Tongue (tissue), 3 donors: Measurements from ENCODE around the gene FOXJ1. TPM values are rescaled to one million over a fixed set of nuclear protein-coding genes. Genes with fewer than 3 reads are reported as not detected.

Source experiments
- DNase-seq: peaks from one replicate; pipeline ENCODE4 v3.0.0-alpha.2; 2015
- small RNA-seq: library from RNA; depleted of rRNA; stranded (forward); fragments of <200 nt; gene quantifications from one replicate; pipeline ENCODE3, GENCODE V24; 2014; ENCODE audit warnings: low replicate concordance
- total RNA-seq: library from RNA; depleted of rRNA; stranded (reverse); fragments of >200 nt; gene quantifications from one replicate; pipeline ENCODE4 v1.2.3, GENCODE V29; 2014

Gene FOXJ1
- total RNA-seq, 1 donor from 2014 or later: 0.51 TPM

- no peak for DNase-seq
These were observed 49.3 kb downstream of the FOXJ1 start for GRCh38 chr17:76091526-76092286.

- no peak for DNase-seq
These were observed 50.4 kb downstream of the FOXJ1 start for GRCh38 chr17:76090517-76091129.

- no peak for DNase-seq
These were observed 51.1 kb downstream of the FOXJ1 start for GRCh38 chr17:76089680-76090516.

- no peak for DNase-seq
These were observed 52.0 kb downstream of the FOXJ1 start for GRCh38 chr17:76088868-76089576.

DNA sequence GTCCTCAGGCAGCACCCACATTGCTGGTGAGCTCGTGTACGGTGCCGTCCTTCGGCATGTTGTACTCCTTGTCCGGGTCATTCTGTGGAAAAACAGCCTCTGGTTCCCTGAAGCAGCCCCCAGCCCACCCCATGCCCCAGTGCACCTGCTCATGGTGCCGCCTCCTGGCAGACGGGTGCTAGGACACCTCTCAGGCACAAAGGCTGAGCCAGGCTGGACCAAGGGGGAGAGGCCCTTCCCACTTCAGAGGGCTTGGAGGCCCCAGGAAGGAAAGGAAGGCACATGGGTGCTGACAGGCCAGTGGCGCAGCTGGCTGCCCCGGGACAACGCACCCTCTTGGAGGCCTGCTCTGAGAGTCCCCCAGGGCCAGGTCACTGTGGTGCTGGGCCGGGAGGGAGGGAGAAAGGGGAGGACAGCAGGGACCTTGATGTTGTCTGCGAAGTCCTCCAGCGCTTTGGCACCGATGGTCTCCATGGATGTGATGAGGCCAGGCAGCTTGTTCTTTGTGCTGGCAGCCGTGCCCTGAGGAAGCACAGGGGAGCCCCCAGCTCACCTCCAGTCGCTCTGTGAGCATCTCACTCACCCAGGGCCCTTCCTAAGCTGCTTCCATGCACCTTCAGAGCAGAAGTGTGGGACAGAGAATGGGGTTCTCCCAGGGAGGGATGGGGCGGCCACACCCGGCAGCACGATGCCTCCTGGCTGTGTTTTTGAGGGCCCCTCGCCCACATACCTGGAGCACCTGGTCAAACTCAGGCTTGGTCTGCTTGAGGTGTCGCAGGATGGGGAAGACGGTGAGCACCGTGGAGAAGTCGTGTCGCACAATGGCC, 52.8 kb downstream of the FOXJ1 start:
- DNase-seq: no peak

DNA sequence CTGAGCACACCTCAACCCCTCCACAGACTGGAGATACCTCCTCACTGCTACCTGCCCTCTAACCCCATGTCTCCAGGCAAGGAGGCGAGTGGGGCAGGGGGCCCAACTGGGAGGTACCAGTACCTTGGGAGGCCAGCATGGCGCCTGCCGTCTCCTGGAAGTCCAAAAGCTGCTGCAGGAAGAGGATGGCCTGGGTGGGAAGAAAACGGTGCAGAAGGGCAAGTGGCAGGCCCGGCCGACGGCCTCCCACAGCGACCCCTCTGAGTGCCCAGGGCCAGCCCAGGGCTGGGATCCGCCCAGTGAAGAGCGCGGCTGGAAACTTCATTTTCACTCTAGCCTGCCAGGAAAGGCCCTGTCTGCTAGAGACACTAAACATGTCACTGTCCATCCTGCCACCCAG, 53.5 kb downstream of the FOXJ1 start:
- no peak for DNase-seq

DNA sequence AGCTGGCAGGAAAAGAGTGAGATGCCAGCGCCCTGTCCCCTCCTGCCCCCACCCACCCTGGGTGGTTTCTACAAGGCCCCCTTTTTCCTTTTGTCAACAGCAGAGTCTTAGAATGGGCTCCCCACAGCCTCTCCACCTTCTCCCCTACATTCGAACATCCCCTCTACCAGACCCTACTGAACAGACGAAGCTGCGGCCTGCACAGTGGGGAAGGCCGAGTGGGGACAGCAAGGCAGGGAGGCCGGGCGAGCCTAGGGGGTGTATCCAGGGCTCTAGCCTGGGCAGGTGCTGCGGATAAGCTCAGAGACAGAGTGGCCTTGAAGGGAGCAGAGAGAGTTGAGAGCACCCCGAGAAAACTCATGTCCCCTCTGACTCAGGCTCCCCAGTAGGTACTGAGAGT, 54.7 kb downstream of the FOXJ1 start:
- DNase-seq: no peak

Small RNAs within 50 kb of the gene (small RNA-seq; reads per million reads assigned to genes)
- 0.61 reads per million, percentile 78 among the genes with 10 or more reads in this experiment for gene MIR6868

Other genes with a start within 250 kb of the FOXJ1 start
- 25.8 TPM for gene TRIM65, start 244.3 kb downstream of the FOXJ1 start, total RNA-seq
- 62.1 TPM for gene MRPL38, start 236.4 kb downstream of the FOXJ1 start, total RNA-seq
- gene FBF1, start 200.2 kb downstream of the FOXJ1 start, total RNA-seq: 9.8 TPM
- 33.8 TPM for gene ACOX1, start 162.1 kb downstream of the FOXJ1 start, total RNA-seq
- gene TEN1, start 162.0 kb downstream of the FOXJ1 start, total RNA-seq: 13.4 TPM
- gene CDK3, start 140.4 kb downstream of the FOXJ1 start, total RNA-seq: 7.2 TPM
- 42.3 TPM for gene EVPL, start 113.9 kb downstream of the FOXJ1 start, total RNA-seq
- 50.0 TPM for gene SRP68, start 68.7 kb downstream of the FOXJ1 start, total RNA-seq
- not detected for gene GALR2, start 66.5 kb downstream of the FOXJ1 start, total RNA-seq
- gene ZACN, start 62.1 kb downstream of the FOXJ1 start, total RNA-seq: not detected
- 81.2 TPM for gene EXOC7, start 37.5 kb downstream of the FOXJ1 start, total RNA-seq
- 6.7 TPM for gene RNF157, start 99.2 kb upstream of the FOXJ1 start, total RNA-seq
- 3.6 TPM for gene UBALD2, start 124.1 kb upstream of the FOXJ1 start, total RNA-seq
- gene QRICH2, start 167.0 kb upstream of the FOXJ1 start, total RNA-seq: 2.1 TPM
- gene PRPSAP1, start 212.7 kb upstream of the FOXJ1 start, total RNA-seq: 55.8 TPM
- 6.5 TPM for gene SPHK1, start 243.4 kb upstream of the FOXJ1 start, total RNA-seq